Thyroid gland (tissue), 4 donors: ENCODE measurements around the gene TMEM209. TPM values are rescaled to one million over a fixed set of nuclear protein-coding genes. Genes with fewer than 3 reads are reported as not detected.

Experiments used
- DNase-seq, 2 donors: peaks; one replicate each; pipeline ENCODE4 v3.0.0-alpha.2; 2019
- H3K27ac ChIP-seq, 3 donors: fragments of 200-600 bp; sonication (generic); 1 replicate in 2 of 3; 2 replicates in 1 of 3; pipeline ENCODE4 v1.5.1; 2016 to 2019; ENCODE audit warnings: mild to moderate bottlenecking in 1 of 3, moderate library complexity in 1 of 3
- H3K27me3 ChIP-seq: fragments of 200-600 bp; sonication (generic); one replicate; pipeline ENCODE4 v1.5.1; 2019
- H3K36me3 ChIP-seq, 2 donors: fragments of 200-600 bp; sonication (generic); one replicate each; pipeline ENCODE4 v1.5.1; 2016 to 2019
- H3K4me1 ChIP-seq, 2 donors: fragments of 200-600 bp; sonication (generic); one replicate each; pipeline ENCODE4 v1.5.1; 2017 to 2019
- H3K4me3 ChIP-seq, 3 donors: fragments of 200-600 bp; sonication (generic); replicated peaks in 1 of 3; 1 replicate in 2 of 3; 2 replicates in 1 of 3; pipeline ENCODE4 v1.5.1; 2016; ENCODE audit warnings: mild to moderate bottlenecking in 1 of 3
- H3K9me3 ChIP-seq: fragments of 200-600 bp; sonication (generic); one replicate; pipeline ENCODE4 v1.5.1; 2017
- POLR2A ChIP-seq, 2 donors: fragments of 450-650 bp; IDR thresholded peaks; one replicate each; pipeline ENCODE4 v1.6.1; 2017; ENCODE audit warnings: antibody characterized with exemption in 2 of 2, mild to moderate bottlenecking in 2 of 2, moderate library complexity in 1 of 2
- WGBS, 2 donors: methylation state at CpG; one replicate each; pipeline ENCODE4 v1.1.5; 2017; 5-methylcytosine and 5-hydroxymethylcytosine counted together
- intact Hi-C: fragments of 100-400 bp; cut with DNase I; formaldehyde crosslinking; loops from one replicate; pipeline ENCODE4 v1.15.1; 2023
- total RNA-seq, 4 donors: library from RNA; depleted of rRNA; stranded (reverse); fragments of >200 nt; gene quantifications; one replicate each; pipeline ENCODE4 v1.2.3, GENCODE V29; 2016
- TF ChIP-seq, protein P1 (sequence below), 6 experiments: fragments of 200-600 bp in 3 of 6; fragments of 450-650 bp in 3 of 6; sonication (generic) in 3 of 6; IDR thresholded peaks; one replicate each; pipeline ENCODE4 v1.5.1; 2016 to 2019; ENCODE audit warnings: antibody characterized with exemption in 6 of 6, mild to moderate bottlenecking in 2 of 6, inconsistent platforms in 1 of 6, moderate library complexity in 1 of 6

Gene TMEM209
- total RNA-seq, 4 donors from 2014 or later: 19.5 to 28.0 (median 24.5) TPM

DNA sequence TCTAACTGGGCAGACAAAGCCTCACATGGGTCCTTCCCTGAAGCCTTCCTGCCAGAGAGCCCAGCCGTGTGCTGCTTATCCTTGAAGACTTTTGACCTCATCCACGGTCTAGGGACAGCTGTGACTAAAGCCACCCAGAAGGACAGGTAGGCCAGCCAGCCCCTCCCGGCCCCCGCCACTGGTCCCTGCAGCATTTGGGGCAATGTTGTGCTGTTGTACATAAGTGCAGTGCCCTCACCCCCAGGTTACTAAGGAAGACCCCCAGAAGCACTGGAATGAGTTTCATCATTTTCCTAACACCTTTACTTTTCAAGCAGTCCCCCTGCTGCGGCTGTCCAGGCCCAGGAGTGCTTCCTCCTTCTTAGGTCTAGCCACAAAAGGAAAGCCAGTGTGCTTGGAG, 43.0 kb downstream of the TMEM209 start:
- no peak overlapping the region for H3K4me3 ChIP-seq
- H3K4me1 ChIP-seq: peaks cover 12 to 16% of the 10 kb centered on the region in 2 donors
- H3K27ac ChIP-seq: peak overlapping the region in 2 of 3 donors; percentile 20 to 33
- DNase-seq: no peak
- intact Hi-C loops: no loop called here
- peaks cover 0 to 4% of the 10 kb centered on the region in 2 donors for H3K36me3 ChIP-seq
- no peaks in the 10 kb centered on the region for H3K27me3 ChIP-seq
- no peaks in the 10 kb centered on the region for H3K9me3 ChIP-seq
- 72 to 82% methylated on average over 5 of the region's 5 CpGs for WGBS, 2 donors
- TF ChIP-seq, protein P1, sequence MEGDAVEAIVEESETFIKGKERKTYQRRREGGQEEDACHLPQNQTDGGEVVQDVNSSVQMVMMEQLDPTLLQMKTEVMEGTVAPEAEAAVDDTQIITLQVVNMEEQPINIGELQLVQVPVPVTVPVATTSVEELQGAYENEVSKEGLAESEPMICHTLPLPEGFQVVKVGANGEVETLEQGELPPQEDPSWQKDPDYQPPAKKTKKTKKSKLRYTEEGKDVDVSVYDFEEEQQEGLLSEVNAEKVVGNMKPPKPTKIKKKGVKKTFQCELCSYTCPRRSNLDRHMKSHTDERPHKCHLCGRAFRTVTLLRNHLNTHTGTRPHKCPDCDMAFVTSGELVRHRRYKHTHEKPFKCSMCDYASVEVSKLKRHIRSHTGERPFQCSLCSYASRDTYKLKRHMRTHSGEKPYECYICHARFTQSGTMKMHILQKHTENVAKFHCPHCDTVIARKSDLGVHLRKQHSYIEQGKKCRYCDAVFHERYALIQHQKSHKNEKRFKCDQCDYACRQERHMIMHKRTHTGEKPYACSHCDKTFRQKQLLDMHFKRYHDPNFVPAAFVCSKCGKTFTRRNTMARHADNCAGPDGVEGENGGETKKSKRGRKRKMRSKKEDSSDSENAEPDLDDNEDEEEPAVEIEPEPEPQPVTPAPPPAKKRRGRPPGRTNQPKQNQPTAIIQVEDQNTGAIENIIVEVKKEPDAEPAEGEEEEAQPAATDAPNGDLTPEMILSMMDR (IDR thresholded peaks at IDR 0.05): no peak
- no peak for TF ChIP-seq POLR2A (IDR thresholded peaks at IDR 0.05)

DNA sequence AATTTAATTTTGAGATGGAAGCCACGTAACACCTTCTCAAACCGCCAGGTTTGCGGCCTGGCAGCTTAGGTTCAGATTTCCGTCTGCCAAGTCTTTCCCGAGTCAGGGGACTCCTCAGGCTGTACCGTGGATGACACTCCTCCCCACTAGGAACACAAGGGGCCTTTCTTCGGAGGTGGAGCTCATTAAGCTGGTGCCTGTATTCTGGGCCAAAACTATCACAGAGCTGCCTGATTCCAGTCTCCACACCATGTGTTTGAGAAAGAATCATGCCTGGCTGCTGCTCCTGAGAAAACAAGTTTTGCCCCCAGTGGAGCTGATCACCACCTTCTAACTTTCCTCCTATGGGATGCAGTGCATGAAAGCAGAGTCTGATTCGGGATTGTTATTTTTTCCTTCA, 44.8 kb downstream of the TMEM209 start:
- TF ChIP-seq POLR2A (IDR thresholded peaks at IDR 0.05): no peak
- TF ChIP-seq, protein P1 (IDR thresholded peaks at IDR 0.05): no peak
- peak overlapping the region in 2 of 3 donors; percentile 17 to 64 for H3K27ac ChIP-seq
- intact Hi-C loops: no loop called here
- DNase-seq: peak; percentile 61 to 64
- H3K4me1 ChIP-seq: peaks cover 12 to 16% of the 10 kb centered on the region in 2 donors
- no peaks in the 10 kb centered on the region for H3K36me3 ChIP-seq
- 39 to 43% methylated on average over 8 of the region's 8 CpGs for WGBS, 2 donors
- H3K27me3 ChIP-seq: no peaks in the 10 kb centered on the region
- no peak overlapping the region for H3K4me3 ChIP-seq
- H3K9me3 ChIP-seq: no peaks in the 10 kb centered on the region

DNA sequence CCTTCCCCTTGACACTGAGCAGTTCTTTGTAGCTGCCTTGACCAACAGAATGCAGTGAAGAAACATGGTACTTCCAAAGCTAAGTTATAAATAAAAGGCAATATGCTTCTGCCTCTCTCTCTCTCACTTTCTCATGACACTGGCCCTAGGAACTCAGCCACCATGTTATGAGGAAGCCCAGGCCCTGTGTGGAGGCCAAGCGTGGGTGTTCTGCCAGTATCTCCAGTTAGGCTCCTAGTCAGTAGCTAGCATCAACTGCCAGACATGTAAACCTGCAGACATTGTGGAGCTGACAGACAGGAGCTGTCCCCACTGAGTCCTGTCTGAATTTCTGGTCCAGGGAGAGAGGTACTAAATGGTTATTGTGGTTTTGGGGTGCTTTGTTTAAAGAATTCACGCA, 45.2 kb downstream of the TMEM209 start:
- Histone ChIP-seq H3K36me3 (no peaks in the 10 kb centered on the region), H3K4me1 (peaks cover 12 to 16% of the 10 kb centered on the region in 2 donors), H3K27ac (peak overlapping the region in 2 of 3 donors; percentile 11 to 17), H3K27me3 (no peaks in the 10 kb centered on the region), H3K9me3 (no peaks in the 10 kb centered on the region), H3K4me3 (no peak overlapping the region)
- intact Hi-C loops: no loop called here
- DNase-seq: no peak
- TF ChIP-seq, protein P1 (IDR thresholded peaks at IDR 0.05): no peak
- TF ChIP-seq POLR2A (IDR thresholded peaks at IDR 0.05): no peak
- WGBS, 2 donors: 85 to 90% methylated on average over 2 of the region's 2 CpGs

DNA sequence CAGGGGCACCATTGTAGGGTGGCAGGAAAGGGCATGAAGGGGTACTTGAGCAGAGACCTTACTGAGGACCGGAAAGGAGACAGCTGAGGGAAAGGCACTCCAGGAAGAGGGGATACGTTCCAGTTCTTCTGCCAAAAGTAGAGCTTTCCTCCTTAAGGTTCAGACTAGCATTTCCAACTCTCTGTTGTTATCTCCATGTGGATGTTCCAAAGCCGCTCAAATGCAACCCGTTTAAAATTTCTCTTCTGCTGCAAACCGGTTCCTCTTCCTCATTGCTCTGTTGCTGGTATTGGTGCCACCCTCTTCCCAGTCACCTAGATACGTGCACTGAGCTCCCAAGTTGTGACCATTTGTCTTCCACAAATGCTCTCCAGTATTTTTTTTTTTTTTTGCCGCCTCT, 47.5 kb downstream of the TMEM209 start:
- no peak for TF ChIP-seq POLR2A (IDR thresholded peaks at IDR 0.05)
- TF ChIP-seq, protein P1 (IDR thresholded peaks at IDR 0.05): no peak
- Histone ChIP-seq H3K4me1 (peaks cover 15 to 33% of the 10 kb centered on the region in 2 donors), H3K36me3 (no peaks in the 10 kb centered on the region), H3K4me3 (no peak overlapping the region), H3K9me3 (no peaks in the 10 kb centered on the region), H3K27me3 (no peaks in the 10 kb centered on the region), H3K27ac (no peak overlapping the region)
- 90 to 92% methylated on average over 7 of the region's 7 CpGs for WGBS, 2 donors
- intact Hi-C loops: no loop called here
- DNase-seq: no peak

DNA sequence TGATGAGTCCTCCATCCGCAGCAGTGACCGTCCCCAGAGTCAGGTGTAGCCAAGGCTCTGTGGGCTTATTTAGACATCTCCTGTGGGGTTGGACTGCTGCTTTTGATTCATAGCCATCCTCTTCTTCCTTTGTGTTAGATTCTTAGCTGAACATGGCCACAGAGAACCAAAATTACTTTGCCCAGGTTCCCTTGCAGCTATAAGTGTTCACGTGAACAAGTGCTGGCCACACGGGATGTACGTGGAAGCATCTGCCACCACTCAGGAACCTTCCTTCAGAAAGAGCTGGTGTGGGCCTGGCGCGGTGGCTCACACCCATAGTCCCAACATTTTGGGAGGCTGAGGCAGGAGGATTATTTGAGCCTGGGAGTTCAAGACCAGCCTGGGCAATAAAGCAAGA, 49.1 kb downstream of the TMEM209 start:
- H3K27me3 ChIP-seq: no peaks in the 10 kb centered on the region
- no peak for DNase-seq
- intact Hi-C loops: no loop called here
- TF ChIP-seq, protein P1 (IDR thresholded peaks at IDR 0.05): no peak
- TF ChIP-seq POLR2A (IDR thresholded peaks at IDR 0.05): no peak
- H3K9me3 ChIP-seq: no peaks in the 10 kb centered on the region
- 97 to 98% methylated on average over 7 of the region's 7 CpGs for WGBS, 2 donors
- H3K36me3 ChIP-seq: no peaks in the 10 kb centered on the region
- H3K4me3 ChIP-seq: no peak overlapping the region
- no peak overlapping the region for H3K27ac ChIP-seq
- H3K4me1 ChIP-seq: peaks cover 10 to 26% of the 10 kb centered on the region in 2 donors
